Prostate gland (tissue), 2 donors: Measurements from ENCODE around the gene AUTS2. TPM values are rescaled to one million over a fixed set of nuclear protein-coding genes. Genes with fewer than 3 reads are reported as not detected.

Source experiments
- DNase-seq: peaks from one replicate; pipeline ENCODE4 v3.0.0-alpha.2; 2019; ENCODE audit warnings: low spot score
- H3K27ac ChIP-seq, 2 donors: fragments of 200-600 bp; sonication (generic); 2 replicates each; pipeline ENCODE4 v1.5.1; 2017 to 2019
- H3K27me3 ChIP-seq: fragments of 200-600 bp; sonication (generic); replicated peaks from 2 replicates; pipeline ENCODE4 v1.5.1; 2019; ENCODE audit not compliant: insufficient read depth
- H3K36me3 ChIP-seq, 2 donors: fragments of 200-600 bp; sonication (generic); 1 replicate in 1 of 2; 2 replicates in 1 of 2; pipeline versions ENCODE4 v1.5.1 to v1.8.1; 2017 to 2019
- H3K4me1 ChIP-seq: fragments of 200-600 bp; sonication (generic); replicated peaks from 2 replicates; pipeline ENCODE4 v1.5.1; 2019
- H3K4me3 ChIP-seq, 2 donors: fragments of 200-600 bp; sonication (generic); 2 replicates each; pipeline ENCODE4 v1.5.1; 2017 to 2019
- H3K9me3 ChIP-seq: fragments of 200-600 bp; sonication (generic); 2 replicates; pipeline ENCODE4 v1.5.1; 2017
- CTCF ChIP-seq, 4 experiments: fragments of 200-600 bp in 2 of 4; fragments of 450-650 bp in 2 of 4; sonication (generic) in 2 of 4; IDR thresholded peaks; 1 replicate in 3 of 4; 2 replicates in 1 of 4; pipeline ENCODE4 v1.5.1; 2016 to 2019; ENCODE audit warnings: antibody characterized with exemption in 4 of 4, mild to moderate bottlenecking in 2 of 4, moderate library complexity in 2 of 4
- POLR2A ChIP-seq: fragments of 450-650 bp; IDR thresholded peaks from one replicate; pipeline ENCODE4 v1.6.1; 2016; ENCODE audit warnings: antibody characterized with exemption, mild to moderate bottlenecking
- POLR2AphosphoS5 ChIP-seq: sonication (generic); formaldehyde crosslinking; IDR thresholded peaks from one replicate; pipeline ENCODE4 v1.6.1; 2017; ENCODE audit warnings: antibody characterized with exemption
- WGBS: methylation state at CpG from one replicate; pipeline ENCODE4 v1.1.5; 2018; 5-methylcytosine and 5-hydroxymethylcytosine counted together
- intact Hi-C: fragments of 100-400 bp; cut with DNase I; formaldehyde crosslinking; loops from one replicate; pipeline ENCODE4 v1.14.2; 2022
- total RNA-seq, 2 donors: library from RNA; depleted of rRNA; stranded (reverse); fragments of >200 nt; gene quantifications; one replicate each; pipeline ENCODE4 v1.1.0, GENCODE V29; 2016

Gene AUTS2
- total RNA-seq, 2 donors from 2014 or later, result 25.0 to 55.2 TPM

- Histone ChIP-seq H3K36me3 (no peaks in the 10 kb centered on the region), H3K27me3 (no peaks in the 10 kb centered on the region), H3K4me1 (no peaks in the 10 kb centered on the region), H3K4me3 (no peak overlapping the region), H3K27ac (no peak overlapping the region), H3K9me3 (no peaks in the 10 kb centered on the region)
- intact Hi-C loops, result no loop called here
- no peak for DNase-seq
- no peak for TF ChIP-seq POLR2A
- WGBS, result 76% methylated on average over 6 of the region's 6 CpGs
Observed at GRCh38 chr7:69837387-69838068, 239.3 kb downstream of the AUTS2 start.

GRCh38 chr7:69839782-69840181 lies 241.5 kb downstream of the AUTS2 start:
- no peaks in the 10 kb centered on the region for H3K27me3 ChIP-seq
- H3K9me3 ChIP-seq, result no peaks in the 10 kb centered on the region
- 91% methylated on average over 2 of the region's 2 CpGs for WGBS
- TF ChIP-seq POLR2A (no peak), CTCF (IDR thresholded peaks at IDR 0.05) (no peak), POLR2AphosphoS5 (no peak)
- no peak for DNase-seq
- intact Hi-C loops, result no loop called here
- no peaks in the 10 kb centered on the region for H3K4me1 ChIP-seq
- H3K36me3 ChIP-seq, result no peaks in the 10 kb centered on the region
- H3K27ac ChIP-seq, result no peak overlapping the region
- no peak overlapping the region for H3K4me3 ChIP-seq

GRCh38 chr7:69840248-69840647 lies 242.0 kb downstream of the AUTS2 start:
- intact Hi-C loops, result no loop called here

GRCh38 chr7:69843653-69844052 lies 245.4 kb downstream of the AUTS2 start:
- no peak for DNase-seq
- TF ChIP-seq POLR2AphosphoS5 (no peak), CTCF (IDR thresholded peaks at IDR 0.05) (no peak)
- H3K9me3 ChIP-seq, result no peaks in the 10 kb centered on the region
- 93% methylated on average over 2 of the region's 2 CpGs for WGBS
- intact Hi-C loops, result no loop called here
- peaks cover 8% of the 10 kb centered on the region for H3K4me1 ChIP-seq
- no peak overlapping the region for H3K4me3 ChIP-seq
- no peaks in the 10 kb centered on the region for H3K36me3 ChIP-seq
- H3K27me3 ChIP-seq, result no peaks in the 10 kb centered on the region
- no peak overlapping the region for H3K27ac ChIP-seq

More at GRCh38 chr7:69840248-69840647, 242.0 kb downstream of the AUTS2 start:
- Histone ChIP-seq H3K27ac (no peak overlapping the region), H3K27me3 (no peaks in the 10 kb centered on the region), H3K4me1 (no peaks in the 10 kb centered on the region), H3K36me3 (no peaks in the 10 kb centered on the region), H3K4me3 (no peak overlapping the region), H3K9me3 (no peaks in the 10 kb centered on the region)
- DNase-seq, result no peak
- 86% methylated on average over 3 of the region's 3 CpGs for WGBS
- TF ChIP-seq POLR2AphosphoS5 (no peak), CTCF (IDR thresholded peaks at IDR 0.05) (no peak), POLR2A (no peak)

- WGBS, result 68% methylated on average over 4 of the region's 4 CpGs
- TF ChIP-seq CTCF (IDR thresholded peaks at IDR 0.05) (no peak), POLR2A (no peak), POLR2AphosphoS5 (no peak)
- no peaks in the 10 kb centered on the region for H3K36me3 ChIP-seq
- H3K9me3 ChIP-seq, result no peaks in the 10 kb centered on the region
- H3K4me1 ChIP-seq, result peaks cover 8% of the 10 kb centered on the region
- H3K4me3 ChIP-seq, result no peak overlapping the region
- intact Hi-C loops, result no loop called here
- DNase-seq, result no peak
- no peak overlapping the region for H3K27ac ChIP-seq
- H3K27me3 ChIP-seq, result no peaks in the 10 kb centered on the region
Observed at GRCh38 chr7:69844264-69844868, 246.1 kb downstream of the AUTS2 start.
